ENCODE results near the gene CR1. TPM values are rescaled to one million over a fixed set of nuclear protein-coding genes. Genes with fewer than 3 reads are reported as not detected.
A peak's percentile ranks its signal among the peaks of the same experiment; 100 is the strongest.

Gene CR1
- total and polyA plus RNA-seq, 2 of the 8 experiments (the other 6 are each of a cell fraction or from before 2014, with no cell fraction given) = 0.15 to 0.22 TPM

DNA sequence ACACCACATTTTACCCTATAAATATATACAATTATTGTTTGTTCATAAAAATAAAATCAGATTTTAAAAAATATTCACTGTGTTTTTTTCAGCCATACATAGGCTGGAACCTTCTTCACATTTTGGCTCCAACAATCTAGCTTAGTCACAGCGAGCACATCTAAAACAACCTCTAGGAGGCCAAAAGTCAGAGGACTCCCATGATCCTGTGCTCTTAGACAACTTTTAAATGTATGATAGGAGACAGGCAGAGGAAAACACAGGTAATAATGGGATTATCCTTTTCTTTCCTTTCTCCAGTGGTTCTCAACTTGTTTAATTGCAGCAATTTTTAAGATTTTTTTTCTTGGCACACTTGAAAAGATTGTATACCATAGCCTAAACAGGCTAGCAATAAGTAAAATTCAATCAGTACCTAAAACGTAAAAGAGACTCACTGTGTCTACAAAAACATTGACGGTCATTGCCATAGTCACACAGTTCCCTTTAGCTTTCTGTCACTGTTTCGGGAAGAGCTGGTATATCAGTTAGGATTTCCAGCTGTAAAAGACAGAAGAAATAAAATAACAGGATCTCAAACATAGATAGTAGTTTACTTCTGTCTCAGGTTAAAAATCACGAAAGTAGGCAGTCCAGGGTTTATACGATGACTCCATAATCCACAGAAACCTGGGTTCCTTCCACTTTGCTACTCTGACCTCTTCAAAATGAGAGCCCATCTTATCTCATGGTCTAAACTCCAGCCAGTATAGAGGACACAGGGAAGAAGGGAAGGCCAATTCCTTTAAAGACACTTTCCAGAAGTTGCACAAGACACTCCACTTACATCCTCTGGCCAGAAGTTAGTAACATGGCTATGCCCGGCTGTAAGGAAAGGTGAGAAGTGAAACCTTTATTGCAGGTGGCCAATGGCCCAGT, 109.7 kb downstream of the CR1 start:
- no peak overlapping the region for H3K18ac ChIP-seq (ENCODE audit: extremely low read depth, low read length)
- no peaks in the 10 kb centered on the region for H3K27me3 ChIP-seq (replicated peaks in 1 of 4; ENCODE audit: control insufficient read depth in 3 of 4, extremely low read depth in 1 of 4, insufficient read depth in 3 of 4, low read length in 3 of 4)
- no peak overlapping the region for H3K14ac ChIP-seq (ENCODE audit: insufficient read length)
- no peak overlapping the region for H2AFZ ChIP-seq (ENCODE audit: low read length)
- no peak overlapping the region for H2BK120ac ChIP-seq (replicated peaks; ENCODE audit: low read depth, low read length)
- no peaks in the 10 kb centered on the region for H3K4me1 ChIP-seq (replicated peaks in 1 of 4; ENCODE audit: control insufficient read depth in 3 of 4, insufficient read depth in 4 of 4, low read length in 3 of 4)
- no peak overlapping the region for H3K27ac ChIP-seq (ENCODE audit: low read depth, low read length)
- no peak overlapping the region for H4K5ac ChIP-seq (ENCODE audit: insufficient read length, low read depth, low read length)
- no peaks in the 10 kb centered on the region for H3K79me1 ChIP-seq (ENCODE audit: low read depth, low read length)
- H3K4ac ChIP-seq (replicated peaks; ENCODE audit: insufficient read length, low read depth, low read length) = no peak overlapping the region
- H2BK12ac ChIP-seq (ENCODE audit: low read depth, low read length) = no peak overlapping the region
- no peak overlapping the region for H3K9ac ChIP-seq (replicated peaks in 1 of 4; ENCODE audit: extremely low read depth in 1 of 4, low read depth in 3 of 4, low read length in 3 of 4)
- FAIRE-seq (no peak), DNase-seq (ENCODE audit: low read depth in 1 of 2, low spot score in 2 of 2) (no peak)
- CTCF ChIA-PET (ENCODE audit: partially characterized antibody) = interaction anchor here (0.6 to 10.6 kb wide), 8 partner anchors 9 to 375 kb away, joined by 3 to 77 read pairs (median 4); no protein-coding TSS in a partner anchor
- no peaks in the 10 kb centered on the region for H3K79me2 ChIP-seq (ENCODE audit: control insufficient read depth in 1 of 2, insufficient read depth in 2 of 2, low read length in 2 of 2)
- no peak overlapping the region for H3K23ac ChIP-seq (ENCODE audit: insufficient read length)
- no peak overlapping the region for H2BK5ac ChIP-seq (ENCODE audit: low read depth, low read length)
- H4K20me1 ChIP-seq (replicated peaks in 1 of 2; ENCODE audit: control insufficient read depth in 1 of 2, insufficient read depth in 2 of 2, low read length in 2 of 2) = no peaks in the 10 kb centered on the region
- H3K4me2 ChIP-seq (ENCODE audit: insufficient read depth in 1 of 2, low read depth in 2 of 2, low read length in 2 of 2) = no peak overlapping the region
- TF ChIP-seq TAF7 (optimal IDR thresholded peaks at IDR 0.05; ENCODE audit: borderline replicate concordance, low read depth, low read length) = peak; percentile 78
- TF ChIP-seq CHD1 (IDR thresholded peaks at IDR 0.05; ENCODE audit: low read depth, low read length) = no peak
- no peak overlapping the region for H3K56ac ChIP-seq (replicated peaks; ENCODE audit: insufficient read length, low read depth, low read length)
- 93% methylated on average over 7 of the region's 7 CpGs; no CpG with 5 or more reads in 1 of the 2 experiments for WGBS, 2 experiments (ENCODE audit: extremely low coverage in 1 of 2, insufficient coverage in 1 of 2, insufficient read length in 1 of 2, insufficient replicate concordance in 2 of 2, low coverage in 1 of 2, low lambda C conversion rate in 2 of 2, missing lambda C conversion rate in 1 of 2)
- no peak overlapping the region for H3K4me3 ChIP-seq (ENCODE audit: extremely low read depth in 1 of 4, insufficient read depth in 2 of 4, low read depth in 3 of 4, low read length in 4 of 4)
- no peak overlapping the region for H2BK20ac ChIP-seq (ENCODE audit: low read length)
- H4K91ac ChIP-seq (replicated peaks; ENCODE audit: insufficient read length, low read length) = no peak overlapping the region
- H4K8ac ChIP-seq (ENCODE audit: extremely low read depth, insufficient read depth, low read length) = no peak overlapping the region
- POLR2A ChIA-PET (ENCODE audit: partially characterized antibody) = no interaction called here
- H3K9me3 ChIP-seq (ENCODE audit: insufficient read depth in 2 of 2, low read depth in 1 of 2, low read length in 1 of 2) = no peaks in the 10 kb centered on the region
- H3K23me2 ChIP-seq (ENCODE audit: low read depth, low read length) = no peaks in the 10 kb centered on the region
- no peak overlapping the region for H2BK15ac ChIP-seq (ENCODE audit: low read length)
- no peak overlapping the region for H2AK5ac ChIP-seq (ENCODE audit: low read depth, low read length)
- H3K36me3 ChIP-seq (ENCODE audit: control insufficient read depth in 2 of 4, insufficient read depth in 4 of 4, low read length in 3 of 4) = no peaks in the 10 kb centered on the region
